Measurements from ENCODE around the gene C1orf94.

C1orf94 gene

GRCh38 chr1:34245967-34246366, 69.3 kb downstream of the C1orf94 start:
- TF ChIP-seq RAD21 (IDR thresholded peaks at IDR 0.05; ENCODE audit: low read depth) (no peak), TCF12 (IDR thresholded peaks at IDR 0.05; ENCODE audit: low read depth) (no peak), TAF1 (IDR thresholded peaks at IDR 0.05; ENCODE audit: low read depth) (no peak), TEAD4 (IDR thresholded peaks at IDR 0.05) (no peak), CEBPB (IDR thresholded peaks at IDR 0.05) (no peak), MAX (IDR thresholded peaks at IDR 0.05) (no peak)

GRCh38 chr1:34250342-34250741, 73.6 kb downstream of the C1orf94 start:
- no peak for TF ChIP-seq EP300 (IDR thresholded peaks at IDR 0.05; ENCODE audit: borderline replicate concordance)
- TF ChIP-seq TAF1 (IDR thresholded peaks at IDR 0.05; ENCODE audit: low read depth) = no peak
- no peak for TF ChIP-seq USF1 (IDR thresholded peaks at IDR 0.05)
- no peak for TF ChIP-seq CREB1 (IDR thresholded peaks at IDR 0.05; ENCODE audit: low read depth)
- TF ChIP-seq TCF12 (IDR thresholded peaks at IDR 0.05; ENCODE audit: low read depth) = no peak
- no peak for TF ChIP-seq NFIC (IDR thresholded peaks at IDR 0.05)
- TF ChIP-seq FOXM1 (IDR thresholded peaks at IDR 0.05; ENCODE audit: borderline replicate concordance, low read depth) = no peak
- TF ChIP-seq ZBTB7A (IDR thresholded peaks at IDR 0.05; ENCODE audit: low read depth) = no peak
- TF ChIP-seq REST (IDR thresholded peaks at IDR 0.05; ENCODE audit: low read depth) = no peak

GRCh38 chr1:34262023-34262853, 85.5 kb downstream of the C1orf94 start:
- TF ChIP-seq TCF12 (IDR thresholded peaks at IDR 0.05; ENCODE audit: low read depth) = no peak
- no peak for TF ChIP-seq ZBTB7A (IDR thresholded peaks at IDR 0.05; ENCODE audit: low read depth)
- TF ChIP-seq CREB1 (IDR thresholded peaks at IDR 0.05; ENCODE audit: low read depth) = no peak
- TF ChIP-seq REST (IDR thresholded peaks at IDR 0.05; ENCODE audit: low read depth) = no peak
- no peak for TF ChIP-seq YY1 (IDR thresholded peaks at IDR 0.05; ENCODE audit: low read depth)
- no peak for TF ChIP-seq EGR1 (IDR thresholded peaks at IDR 0.05)
- TF ChIP-seq USF1 (IDR thresholded peaks at IDR 0.05) = no peak
- TF ChIP-seq CEBPB (IDR thresholded peaks at IDR 0.05) = no peak
- TF ChIP-seq FOXM1 (IDR thresholded peaks at IDR 0.05; ENCODE audit: borderline replicate concordance, low read depth) = no peak
- no peak for TF ChIP-seq NFIC (IDR thresholded peaks at IDR 0.05)
- no peak for TF ChIP-seq RAD21 (IDR thresholded peaks at IDR 0.05; ENCODE audit: low read depth)
- no peak for TF ChIP-seq TEAD4 (IDR thresholded peaks at IDR 0.05)
- TF ChIP-seq TAF1 (IDR thresholded peaks at IDR 0.05; ENCODE audit: low read depth) = no peak
- TF ChIP-seq EP300 (IDR thresholded peaks at IDR 0.05; ENCODE audit: borderline replicate concordance) = no peak
- TF ChIP-seq MAX (IDR thresholded peaks at IDR 0.05) = no peak

GRCh38 chr1:34262921-34263320, 86.2 kb downstream of the C1orf94 start:
- TF ChIP-seq ZBTB7A (IDR thresholded peaks at IDR 0.05; ENCODE audit: low read depth) (no peak), TAF1 (IDR thresholded peaks at IDR 0.05; ENCODE audit: low read depth) (no peak), YY1 (IDR thresholded peaks at IDR 0.05; ENCODE audit: low read depth) (no peak), EP300 (IDR thresholded peaks at IDR 0.05; ENCODE audit: borderline replicate concordance) (no peak), TEAD4 (IDR thresholded peaks at IDR 0.05) (no peak)

- no peak for TF ChIP-seq MAX (IDR thresholded peaks at IDR 0.05)
Observed at GRCh38 chr1:34263406-34263805, 86.7 kb downstream of the C1orf94 start.

- TF ChIP-seq USF1 (IDR thresholded peaks at IDR 0.05) (no peak), MAX (IDR thresholded peaks at IDR 0.05) (no peak), TAF1 (IDR thresholded peaks at IDR 0.05; ENCODE audit: low read depth) (no peak), CREB1 (IDR thresholded peaks at IDR 0.05; ENCODE audit: low read depth) (no peak), TEAD4 (IDR thresholded peaks at IDR 0.05) (no peak), RAD21 (IDR thresholded peaks at IDR 0.05; ENCODE audit: low read depth) (no peak), FOXM1 (IDR thresholded peaks at IDR 0.05; ENCODE audit: borderline replicate concordance, low read depth) (no peak), CEBPB (IDR thresholded peaks at IDR 0.05) (no peak), EP300 (IDR thresholded peaks at IDR 0.05; ENCODE audit: borderline replicate concordance) (no peak), NFIC (IDR thresholded peaks at IDR 0.05) (no peak), EGR1 (IDR thresholded peaks at IDR 0.05) (no peak), REST (IDR thresholded peaks at IDR 0.05; ENCODE audit: low read depth) (no peak), YY1 (IDR thresholded peaks at IDR 0.05; ENCODE audit: low read depth) (no peak), ZBTB7A (IDR thresholded peaks at IDR 0.05; ENCODE audit: low read depth) (no peak)
Observed at GRCh38 chr1:34265396-34265795, 88.7 kb downstream of the C1orf94 start.
